ENCODE data around the gene ERC2. TPM values are rescaled to one million over a fixed set of nuclear protein-coding genes. Genes with fewer than 3 reads are reported as not detected.

The ERC2 gene
- total and polyA plus RNA-seq, 2 of the 13 experiments (the other 11 are each of a cell fraction or from before 2014, with no cell fraction given): 0.16 to 0.22 TPM

DNA sequence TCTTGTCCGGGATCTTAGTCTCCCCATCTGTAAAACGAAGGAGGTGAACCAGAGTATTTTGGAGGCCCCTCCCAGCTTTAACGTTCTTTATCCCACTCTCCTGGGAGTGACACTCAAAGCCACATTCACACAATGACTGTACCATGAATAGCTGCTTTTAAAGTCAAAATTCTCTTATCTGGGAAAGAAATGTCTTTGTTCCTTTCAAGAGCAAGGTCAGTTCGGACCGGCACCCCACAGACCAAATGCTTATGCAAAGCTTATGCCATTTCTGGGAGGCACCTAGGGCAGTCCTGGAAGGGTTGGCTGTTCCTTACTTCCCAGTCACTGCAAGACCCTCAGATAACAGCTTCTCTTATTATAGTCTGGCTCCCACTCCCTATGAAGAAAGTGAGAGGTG, 927.7 kb downstream of the ERC2 start:
- no peak overlapping the region for H3K27ac ChIP-seq (ENCODE audit: extremely low read length, insufficient read depth, low read length)
- no peak for FAIRE-seq
- no peak overlapping the region for H3K4me3 ChIP-seq (replicated peaks in 1 of 3; ENCODE audit: insufficient read depth in 1 of 3, low read depth in 2 of 3, low read length in 3 of 3)
- intact Hi-C loops (cut with micrococcal nuclease; ENCODE audit: unreplicated experiment): no loop called here
- WGBS (ENCODE audit: low lambda C conversion rate): 34% methylated on average over 5 of the region's 5 CpGs
- TF ChIP-seq SRF (IDR thresholded peaks at IDR 0.05; ENCODE audit: low read depth, low read length) (no peak), ZNF761 (CRISPR knock-in tag; conservative IDR thresholded peaks at IDR 0.05) (no peak), CBFB (CRISPR knock-in tag; IDR thresholded peaks at IDR 0.05) (no peak), TARDBP (CRISPR knock-in tag; IDR thresholded peaks at IDR 0.05) (no peak), MEIS2 (CRISPR knock-in tag; IDR thresholded peaks at IDR 0.05) (no peak), ZKSCAN8 (CRISPR knock-in tag; IDR thresholded peaks at IDR 0.05; ENCODE audit: borderline replicate concordance) (no peak), ZNF572 (CRISPR knock-in tag; IDR thresholded peaks at IDR 0.05) (no peak), CENPT (CRISPR knock-in tag; IDR thresholded peaks at IDR 0.05; ENCODE audit: low read depth) (no peak), ZNF367 (CRISPR knock-in tag; IDR thresholded peaks at IDR 0.05; ENCODE audit: borderline replicate concordance) (no peak), ZNF335 (CRISPR knock-in tag; IDR thresholded peaks at IDR 0.05) (no peak), ZNF34 (CRISPR knock-in tag; IDR thresholded peaks at IDR 0.05; ENCODE audit: borderline replicate concordance) (no peak), PAX8 (CRISPR knock-in tag; IDR thresholded peaks at IDR 0.05; ENCODE audit: borderline replicate concordance) (no peak), ZNF205 (CRISPR knock-in tag; IDR thresholded peaks at IDR 0.05) (no peak), ZNF776 (CRISPR knock-in tag; IDR thresholded peaks at IDR 0.05) (no peak), SETDB1 (CRISPR knock-in tag; IDR thresholded peaks at IDR 0.05; ENCODE audit: borderline replicate concordance) (no peak), ZNF547 (CRISPR knock-in tag; IDR thresholded peaks at IDR 0.05) (no peak), STAT5B (CRISPR knock-in tag; IDR thresholded peaks at IDR 0.05) (no peak)
- TF ChIP-seq, protein P1, sequence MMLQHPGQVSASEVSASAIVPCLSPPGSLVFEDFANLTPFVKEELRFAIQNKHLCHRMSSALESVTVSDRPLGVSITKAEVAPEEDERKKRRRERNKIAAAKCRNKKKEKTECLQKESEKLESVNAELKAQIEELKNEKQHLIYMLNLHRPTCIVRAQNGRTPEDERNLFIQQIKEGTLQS (CRISPR knock-in tag; IDR thresholded peaks at IDR 0.05): no peak
- TF ChIP-seq, protein P2, sequence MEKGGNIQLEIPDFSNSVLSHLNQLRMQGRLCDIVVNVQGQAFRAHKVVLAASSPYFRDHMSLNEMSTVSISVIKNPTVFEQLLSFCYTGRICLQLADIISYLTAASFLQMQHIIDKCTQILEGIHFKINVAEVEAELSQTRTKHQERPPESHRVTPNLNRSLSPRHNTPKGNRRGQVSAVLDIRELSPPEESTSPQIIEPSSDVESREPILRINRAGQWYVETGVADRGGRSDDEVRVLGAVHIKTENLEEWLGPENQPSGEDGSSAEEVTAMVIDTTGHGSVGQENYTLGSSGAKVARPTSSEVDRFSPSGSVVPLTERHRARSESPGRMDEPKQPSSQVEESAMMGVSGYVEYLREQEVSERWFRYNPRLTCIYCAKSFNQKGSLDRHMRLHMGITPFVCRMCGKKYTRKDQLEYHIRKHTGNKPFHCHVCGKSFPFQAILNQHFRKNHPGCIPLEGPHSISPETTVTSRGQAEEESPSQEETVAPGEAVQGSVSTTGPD (CRISPR knock-in tag; IDR thresholded peaks at IDR 0.05): no peak
- TF ChIP-seq, protein P3, sequence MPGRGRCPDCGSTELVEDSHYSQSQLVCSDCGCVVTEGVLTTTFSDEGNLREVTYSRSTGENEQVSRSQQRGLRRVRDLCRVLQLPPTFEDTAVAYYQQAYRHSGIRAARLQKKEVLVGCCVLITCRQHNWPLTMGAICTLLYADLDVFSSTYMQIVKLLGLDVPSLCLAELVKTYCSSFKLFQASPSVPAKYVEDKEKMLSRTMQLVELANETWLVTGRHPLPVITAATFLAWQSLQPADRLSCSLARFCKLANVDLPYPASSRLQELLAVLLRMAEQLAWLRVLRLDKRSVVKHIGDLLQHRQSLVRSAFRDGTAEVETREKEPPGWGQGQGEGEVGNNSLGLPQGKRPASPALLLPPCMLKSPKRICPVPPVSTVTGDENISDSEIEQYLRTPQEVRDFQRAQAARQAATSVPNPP (CRISPR knock-in tag; IDR thresholded peaks at IDR 0.05): no peak
- H3K79me2 ChIP-seq (ENCODE audit: insufficient read depth, low read length): no peaks in the 10 kb centered on the region
- in situ Hi-C loops (cut with HindIII; ENCODE audit: extremely low pct_ligation_motif_present, low pct_unique_long_range_greater_than_20kb): no loop called here
- no peak for ATAC-seq
- no peaks in the 10 kb centered on the region for H3K4me1 ChIP-seq (ENCODE audit: insufficient read depth, low read length)
- no peak overlapping the region for H3K4me2 ChIP-seq (ENCODE audit: low read depth, low read length)
- ChIA-PET CTCF (ENCODE audit: low intra/inter-chr PET ratio, low total read pairs) (no interaction called here), POLR2A (no interaction called here)
- no TSS peak for BruUV-seq (replicated peaks)
- DNase-seq (ENCODE audit: low spot score): no peak
- no peaks in the 10 kb centered on the region for H3K9me3 ChIP-seq (ENCODE audit: low read length)
- H3K27me3 ChIP-seq (ENCODE audit: control insufficient read depth in 1 of 2, insufficient read depth in 2 of 2, low read length in 2 of 2): no peaks in the 10 kb centered on the region; a peak in 1 of 5 replicates
- H4K20me1 ChIP-seq (ENCODE audit: insufficient read depth, low read length): no peaks in the 10 kb centered on the region
- no peak overlapping the region for H3K9ac ChIP-seq (ENCODE audit: insufficient read depth, low read depth, low read length)
- no peak overlapping the region for H2AFZ ChIP-seq (ENCODE audit: low read length)
- no peaks in the 10 kb centered on the region for H3K36me3 ChIP-seq (replicated peaks in 1 of 2; ENCODE audit: control insufficient read depth in 1 of 2, insufficient read depth in 2 of 2, low read length in 2 of 2)
